Ishikawa (cell line): ENCODE data around the gene NRDC.

Source experiments
- CEBPB ChIP-seq: IDR thresholded peaks from 2 replicates; pipeline ENCODE4 v1.6.1; 2012
- EP300 ChIP-seq: IDR thresholded peaks from 2 replicates; pipeline ENCODE4 v1.6.1; 2012; ENCODE audit warnings: borderline replicate concordance
- FOXM1 ChIP-seq: IDR thresholded peaks from 2 replicates; pipeline ENCODE4 v1.6.1; 2012; ENCODE audit warnings: low read depth, borderline replicate concordance
- RAD21 ChIP-seq: IDR thresholded peaks from 2 replicates; pipeline ENCODE4 v1.6.1; 2012; ENCODE audit warnings: low read depth
- TAF1 ChIP-seq: IDR thresholded peaks from 2 replicates; pipeline ENCODE4 v1.6.1; 2012; ENCODE audit warnings: low read depth, mild to moderate bottlenecking
- ZBTB7A ChIP-seq: IDR thresholded peaks from 2 replicates; pipeline ENCODE4 v1.6.1; 2012; ENCODE audit warnings: low read depth
- TF ChIP-seq, protein P1 (sequence below): IDR thresholded peaks from 2 replicates; pipeline ENCODE4 v1.6.1; 2012; ENCODE audit warnings: low read depth, mild to moderate bottlenecking
- TF ChIP-seq, protein P2 (sequence below): IDR thresholded peaks from 2 replicates; pipeline ENCODE4 v1.6.1; 2012

DNA sequence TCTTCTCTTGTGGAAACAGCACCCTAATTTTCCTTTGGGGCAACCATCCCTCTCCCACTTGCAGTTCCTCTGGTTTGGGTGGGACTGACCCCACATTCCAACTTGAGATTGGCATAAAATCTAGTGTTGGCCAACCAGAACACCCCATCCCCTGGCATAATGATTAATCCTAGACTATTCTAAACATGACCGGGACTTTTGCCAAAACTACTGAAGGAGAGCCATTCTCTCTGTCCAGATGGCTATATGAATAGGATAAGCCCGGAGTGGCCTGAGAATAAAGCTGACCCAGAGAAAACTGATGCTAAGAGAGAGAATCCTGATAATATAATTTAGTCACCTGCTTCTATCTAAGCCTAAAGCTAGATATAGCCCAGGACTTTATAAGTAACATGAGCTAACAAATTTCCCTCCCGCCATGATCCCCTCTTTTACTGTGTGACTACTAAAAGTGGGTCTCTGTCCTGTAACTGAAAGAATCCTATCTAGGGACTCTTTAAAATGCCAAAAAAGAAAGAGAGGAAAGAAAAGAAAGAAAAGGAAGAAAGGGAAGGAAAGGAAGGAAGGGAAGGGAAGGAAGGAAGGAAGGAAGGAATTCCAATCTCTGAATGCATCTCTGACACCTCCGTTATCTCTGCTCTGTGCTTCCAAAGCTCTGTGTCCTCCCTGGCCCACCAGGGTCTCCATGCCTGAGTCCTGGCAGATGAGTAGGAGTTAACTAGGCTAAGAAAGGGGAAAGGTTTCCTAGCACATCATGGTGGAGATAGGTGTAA lies 28.0 kb upstream of the NRDC start:
- TF ChIP-seq, protein P1, sequence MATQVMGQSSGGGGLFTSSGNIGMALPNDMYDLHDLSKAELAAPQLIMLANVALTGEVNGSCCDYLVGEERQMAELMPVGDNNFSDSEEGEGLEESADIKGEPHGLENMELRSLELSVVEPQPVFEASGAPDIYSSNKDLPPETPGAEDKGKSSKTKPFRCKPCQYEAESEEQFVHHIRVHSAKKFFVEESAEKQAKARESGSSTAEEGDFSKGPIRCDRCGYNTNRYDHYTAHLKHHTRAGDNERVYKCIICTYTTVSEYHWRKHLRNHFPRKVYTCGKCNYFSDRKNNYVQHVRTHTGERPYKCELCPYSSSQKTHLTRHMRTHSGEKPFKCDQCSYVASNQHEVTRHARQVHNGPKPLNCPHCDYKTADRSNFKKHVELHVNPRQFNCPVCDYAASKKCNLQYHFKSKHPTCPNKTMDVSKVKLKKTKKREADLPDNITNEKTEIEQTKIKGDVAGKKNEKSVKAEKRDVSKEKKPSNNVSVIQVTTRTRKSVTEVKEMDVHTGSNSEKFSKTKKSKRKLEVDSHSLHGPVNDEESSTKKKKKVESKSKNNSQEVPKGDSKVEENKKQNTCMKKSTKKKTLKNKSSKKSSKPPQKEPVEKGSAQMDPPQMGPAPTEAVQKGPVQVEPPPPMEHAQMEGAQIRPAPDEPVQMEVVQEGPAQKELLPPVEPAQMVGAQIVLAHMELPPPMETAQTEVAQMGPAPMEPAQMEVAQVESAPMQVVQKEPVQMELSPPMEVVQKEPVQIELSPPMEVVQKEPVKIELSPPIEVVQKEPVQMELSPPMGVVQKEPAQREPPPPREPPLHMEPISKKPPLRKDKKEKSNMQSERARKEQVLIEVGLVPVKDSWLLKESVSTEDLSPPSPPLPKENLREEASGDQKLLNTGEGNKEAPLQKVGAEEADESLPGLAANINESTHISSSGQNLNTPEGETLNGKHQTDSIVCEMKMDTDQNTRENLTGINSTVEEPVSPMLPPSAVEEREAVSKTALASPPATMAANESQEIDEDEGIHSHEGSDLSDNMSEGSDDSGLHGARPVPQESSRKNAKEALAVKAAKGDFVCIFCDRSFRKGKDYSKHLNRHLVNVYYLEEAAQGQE: no peak
- TF ChIP-seq EP300 (no peak), RAD21 (no peak), TAF1 (no peak), FOXM1 (no peak), ZBTB7A (no peak), CEBPB (no peak)
- TF ChIP-seq, protein P2, sequence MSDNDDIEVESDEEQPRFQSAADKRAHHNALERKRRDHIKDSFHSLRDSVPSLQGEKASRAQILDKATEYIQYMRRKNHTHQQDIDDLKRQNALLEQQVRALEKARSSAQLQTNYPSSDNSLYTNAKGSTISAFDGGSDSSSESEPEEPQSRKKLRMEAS: no peak
